Vagina (tissue), 2 donors: ENCODE results near the gene ERCC4. TPM values are rescaled to one million over a fixed set of nuclear protein-coding genes. Genes with fewer than 3 reads are reported as not detected.

Source experiments
- DNase-seq, 2 donors: peaks; one replicate each; pipeline ENCODE4 v3.0.0-alpha.2; 2017; ENCODE audit errors: extremely low spot score in 2 of 2
- H3K27ac ChIP-seq: fragments of 200-600 bp; sonication (generic); one replicate; pipeline ENCODE4 v1.5.1; 2019
- H3K27me3 ChIP-seq: fragments of 200-600 bp; sonication (generic); one replicate; pipeline ENCODE4 v1.5.1; 2019
- H3K36me3 ChIP-seq, 2 donors: fragments of 200-600 bp; sonication (generic); one replicate each; pipeline ENCODE4 v1.5.1; 2017 to 2019
- H3K4me1 ChIP-seq: fragments of 200-600 bp; sonication (generic); one replicate; pipeline ENCODE4 v1.5.1; 2019
- H3K4me3 ChIP-seq, 2 donors: fragments of 200-600 bp; sonication (generic); 1 replicate in 1 of 2; 2 replicates in 1 of 2; pipeline ENCODE4 v1.5.1; 2016 to 2019
- H3K9me3 ChIP-seq: fragments of 200-600 bp; sonication (generic); one replicate; pipeline ENCODE4 v1.5.1; 2019
- POLR2A ChIP-seq, 2 donors: fragments of 450-650 bp; IDR thresholded peaks; one replicate each; pipeline ENCODE4 v1.6.1; 2017; ENCODE audit warnings: antibody characterized with exemption in 2 of 2, mild to moderate bottlenecking in 2 of 2, moderate library complexity in 2 of 2
- POLR2AphosphoS5 ChIP-seq, 2 donors: sonication (generic); formaldehyde crosslinking; IDR thresholded peaks; one replicate each; pipeline ENCODE4 v1.9.0; 2017; ENCODE audit warnings: antibody characterized with exemption in 2 of 2, mild to moderate bottlenecking in 2 of 2, low read depth in 1 of 2; ENCODE audit not compliant: insufficient read depth in 1 of 2
- intact Hi-C: fragments of 100-400 bp; cut with DNase I; formaldehyde crosslinking; loops from one replicate; pipeline ENCODE4 v1.15.1; 2023
- total RNA-seq: library from RNA; depleted of rRNA; stranded (reverse); fragments of >200 nt; gene quantifications from one replicate; pipeline ENCODE4 v1.2.3, GENCODE V29; 2016
- TF ChIP-seq, protein P1 (sequence below), 3 experiments: fragments of 450-650 bp in 2 of 3; fragments of 200-600 bp in 1 of 3; sonication (generic) in 1 of 3; IDR thresholded peaks; one replicate each; pipeline ENCODE4 v1.5.1; 2017 to 2019; ENCODE audit warnings: antibody characterized with exemption in 3 of 3, mild to moderate bottlenecking in 2 of 3, moderate library complexity in 2 of 3

ERCC4 gene
- total RNA-seq, 1 donor from 2014 or later, result 8.6 TPM

DNA sequence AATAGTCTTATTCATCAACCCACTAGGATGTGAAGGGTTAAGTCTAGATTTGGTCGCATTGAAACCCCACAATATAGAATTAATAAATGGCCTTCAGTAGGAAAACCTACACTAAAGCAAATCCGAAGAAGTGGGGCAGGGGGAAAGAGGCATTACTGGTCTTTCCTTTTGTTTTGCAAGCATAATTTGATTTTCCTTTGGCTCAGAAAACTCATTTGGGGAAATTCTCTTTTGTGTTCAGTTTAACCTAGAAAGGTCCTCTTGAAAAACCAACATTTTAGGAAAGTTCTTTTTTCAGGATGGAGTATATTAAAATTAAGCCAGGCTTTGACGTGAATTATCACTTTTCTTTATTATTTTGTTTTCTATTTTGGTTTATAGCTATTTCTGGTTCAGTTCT, 31.7 kb downstream of the ERCC4 start:
- TF ChIP-seq, protein P1, sequence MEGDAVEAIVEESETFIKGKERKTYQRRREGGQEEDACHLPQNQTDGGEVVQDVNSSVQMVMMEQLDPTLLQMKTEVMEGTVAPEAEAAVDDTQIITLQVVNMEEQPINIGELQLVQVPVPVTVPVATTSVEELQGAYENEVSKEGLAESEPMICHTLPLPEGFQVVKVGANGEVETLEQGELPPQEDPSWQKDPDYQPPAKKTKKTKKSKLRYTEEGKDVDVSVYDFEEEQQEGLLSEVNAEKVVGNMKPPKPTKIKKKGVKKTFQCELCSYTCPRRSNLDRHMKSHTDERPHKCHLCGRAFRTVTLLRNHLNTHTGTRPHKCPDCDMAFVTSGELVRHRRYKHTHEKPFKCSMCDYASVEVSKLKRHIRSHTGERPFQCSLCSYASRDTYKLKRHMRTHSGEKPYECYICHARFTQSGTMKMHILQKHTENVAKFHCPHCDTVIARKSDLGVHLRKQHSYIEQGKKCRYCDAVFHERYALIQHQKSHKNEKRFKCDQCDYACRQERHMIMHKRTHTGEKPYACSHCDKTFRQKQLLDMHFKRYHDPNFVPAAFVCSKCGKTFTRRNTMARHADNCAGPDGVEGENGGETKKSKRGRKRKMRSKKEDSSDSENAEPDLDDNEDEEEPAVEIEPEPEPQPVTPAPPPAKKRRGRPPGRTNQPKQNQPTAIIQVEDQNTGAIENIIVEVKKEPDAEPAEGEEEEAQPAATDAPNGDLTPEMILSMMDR (IDR thresholded peaks at IDR 0.05), result no peak
- no peak overlapping the region for H3K27ac ChIP-seq
- no peak overlapping the region for H3K4me3 ChIP-seq
- H3K36me3 ChIP-seq, result peaks cover 0 to 21% of the 10 kb centered on the region in 2 donors
- H3K4me1 ChIP-seq, result peaks cover 11% of the 10 kb centered on the region
- H3K27me3 ChIP-seq, result no peaks in the 10 kb centered on the region
- no peak for DNase-seq
- H3K9me3 ChIP-seq, result no peaks in the 10 kb centered on the region
- intact Hi-C loops, result loop anchor here (10.0 kb wide), 1 partner anchor 63 kb away; no protein-coding TSS in a partner anchor

DNA sequence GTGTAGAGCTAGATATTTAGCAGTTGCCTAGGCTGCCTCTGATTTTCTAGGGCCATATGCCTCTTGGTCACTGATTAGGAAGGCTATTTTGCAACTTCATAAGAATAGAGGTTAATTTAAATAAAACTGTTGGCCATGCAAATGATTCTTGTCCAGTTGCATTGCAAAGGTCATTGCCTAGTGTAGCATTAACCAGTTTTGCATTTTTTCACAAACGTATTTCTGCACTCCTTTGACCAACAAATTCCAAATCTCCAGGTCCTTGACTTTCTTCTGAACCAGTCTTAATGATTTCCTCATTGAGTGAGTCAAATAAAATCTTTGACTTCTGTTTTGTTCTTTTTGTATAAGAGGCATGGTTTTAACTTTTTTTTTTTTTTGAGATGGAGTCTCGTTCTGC, 33.5 kb downstream of the ERCC4 start:
- no peaks in the 10 kb centered on the region for H3K9me3 ChIP-seq
- no peak overlapping the region for H3K27ac ChIP-seq
- TF ChIP-seq POLR2A (IDR thresholded peaks at IDR 0.05) (no peak), POLR2AphosphoS5 (IDR thresholded peaks at IDR 0.05; ENCODE audit: insufficient read depth in 1 of 2, low read depth in 1 of 2) (no peak)
- TF ChIP-seq, protein P1 (IDR thresholded peaks at IDR 0.05), result no peak
- H3K4me1 ChIP-seq, result peaks cover 25% of the 10 kb centered on the region
- H3K4me3 ChIP-seq, result no peak overlapping the region
- no peak for DNase-seq
- peaks cover 0 to 2% of the 10 kb centered on the region in 2 donors for H3K36me3 ChIP-seq
- no peaks in the 10 kb centered on the region for H3K27me3 ChIP-seq
- intact Hi-C loops, result loop anchor here (10.0 kb wide), 1 partner anchor 61 kb away; no protein-coding TSS in a partner anchor

DNA sequence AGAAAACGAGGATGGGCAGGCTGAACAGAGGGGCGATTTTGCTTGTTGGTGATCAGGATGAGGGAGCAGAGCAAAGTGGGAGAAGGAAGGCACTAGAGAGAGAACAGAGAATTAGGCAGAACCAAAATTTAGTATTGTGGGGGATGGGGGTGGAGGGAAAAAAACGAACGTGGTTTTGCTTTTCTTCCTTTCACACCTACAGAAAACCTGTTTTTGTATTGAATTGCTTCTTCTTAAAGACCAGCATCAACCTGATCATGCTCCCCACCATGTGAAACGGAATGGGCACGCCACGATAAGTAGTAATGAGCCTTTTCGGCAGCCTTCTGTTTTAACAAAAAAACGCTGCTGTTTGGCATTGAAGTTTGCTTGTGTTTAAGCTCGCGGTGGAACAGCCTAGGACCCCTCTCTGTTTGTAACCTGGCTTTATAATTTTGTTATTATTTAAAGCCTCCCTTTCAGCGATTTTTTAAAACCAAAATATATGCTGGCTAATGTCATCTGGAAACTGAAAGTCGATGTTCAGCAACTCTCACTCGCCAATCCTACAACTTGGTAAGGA, 36.8 kb downstream of the ERCC4 start:
- Histone ChIP-seq H3K36me3 (no peaks in the 10 kb centered on the region), H3K27me3 (no peaks in the 10 kb centered on the region), H3K27ac (peak overlapping the region; percentile 76), H3K4me3 (peak overlapping the region; percentile 26 to 39), H3K4me1 (peaks cover 31% of the 10 kb centered on the region), H3K9me3 (no peaks in the 10 kb centered on the region)
- DNase-seq, result no peak
- intact Hi-C loops, result loop anchor here (5.0 to 10.0 kb wide), 2 partner anchors 58 to 116 kb away; partner anchors contain the start of gene MRTFB
- no peak for TF ChIP-seq POLR2A (IDR thresholded peaks at IDR 0.05)
- TF ChIP-seq, protein P1 (IDR thresholded peaks at IDR 0.05), result no peak

DNA sequence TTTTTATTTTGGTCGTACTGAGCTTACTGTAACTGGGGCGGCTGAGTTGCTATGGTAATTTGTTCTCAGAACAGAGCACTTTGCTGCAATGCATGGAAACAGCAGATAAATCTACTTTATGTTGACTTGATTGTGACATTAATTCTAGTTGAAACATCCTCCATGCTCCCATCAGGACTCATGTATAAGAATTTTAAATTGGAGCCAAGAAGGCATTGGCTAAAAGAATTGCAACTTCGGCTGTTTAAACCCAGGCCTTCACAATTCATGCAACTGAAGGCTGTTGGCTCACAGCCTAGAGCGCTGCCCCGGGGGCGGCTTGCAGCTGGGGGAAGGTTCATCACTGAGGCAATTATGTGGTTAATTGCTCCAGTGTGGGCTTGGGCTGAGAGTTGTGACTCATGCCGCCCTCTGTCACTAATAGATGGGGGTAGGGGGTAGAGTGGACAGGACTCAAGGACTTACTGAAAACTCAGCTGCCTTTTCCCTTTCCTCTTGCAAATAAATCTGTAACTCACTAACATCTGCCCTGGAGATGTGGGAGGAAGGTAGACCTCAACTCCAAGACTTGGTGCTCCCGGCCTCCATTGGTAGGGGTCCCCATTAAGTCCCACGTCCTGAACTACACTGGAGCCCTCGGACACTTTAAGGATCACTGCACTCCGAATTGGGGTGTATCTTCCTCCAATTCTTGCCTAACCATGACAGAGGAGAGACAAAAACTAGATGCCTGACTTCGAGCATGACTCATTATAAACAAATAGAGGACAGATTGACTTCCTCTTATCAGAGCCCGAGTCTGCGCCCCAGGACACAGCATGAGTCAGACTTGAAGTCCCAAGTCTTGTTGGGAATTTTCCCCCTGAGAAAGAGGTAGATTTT, 37.5 kb downstream of the ERCC4 start:
- H3K4me3 ChIP-seq, result peak overlapping the region; percentile 26 to 39
- H3K27me3 ChIP-seq, result no peaks in the 10 kb centered on the region
- peaks cover 31% of the 10 kb centered on the region for H3K4me1 ChIP-seq
- no peaks in the 10 kb centered on the region for H3K36me3 ChIP-seq
- peak; percentile 41 to 86 for TF ChIP-seq POLR2AphosphoS5 (IDR thresholded peaks at IDR 0.05; ENCODE audit: insufficient read depth in 1 of 2, low read depth in 1 of 2)
- TF ChIP-seq, protein P1 (IDR thresholded peaks at IDR 0.05), result peak in 1 of 3 experiments; percentile 24
- TF ChIP-seq POLR2A (IDR thresholded peaks at IDR 0.05), result peak in 1 of 2 donors; percentile 1
- H3K9me3 ChIP-seq, result no peaks in the 10 kb centered on the region
- DNase-seq, result peak in 1 of 2 donors; percentile 94
- intact Hi-C loops, result loop anchor here (5.0 to 10.0 kb wide), 2 partner anchors 57 to 115 kb away; partner anchors contain the start of gene MRTFB
- H3K27ac ChIP-seq, result peak overlapping the region; percentile 76
